CD14-positive monocyte (primary cell): Measurements from ENCODE around the gene DOCK3. TPM values are rescaled to one million over a fixed set of nuclear protein-coding genes. Genes with fewer than 3 reads are reported as not detected.
"Not testable (repeated sequence)": the region's sequence is repeated elsewhere in the genome, so short reads cannot be mapped to it uniquely, and the experiment has no call there.

Experiments used
- DNase-seq, 3 donors: peaks; one replicate each; pipeline ENCODE4 v3.0.0-alpha.2; 2011 to 2022
- H2AFZ ChIP-seq: 2 replicates; pipeline ENCODE4 v1.6.0; 2012; ENCODE audit warnings: mild to moderate bottlenecking, low read depth, low read length, inconsistent platforms; ENCODE audit not compliant: insufficient read depth, poor library complexity, severe bottlenecking
- H3K27ac ChIP-seq, 2 donors: 1 replicate in 1 of 2; 2 replicates in 1 of 2; pipeline ENCODE4 v1.5.1; 2012 to 2013; ENCODE audit warnings: low read length in 2 of 2, control low read depth in 1 of 2, inconsistent platforms in 1 of 2, low read depth in 1 of 2, mild to moderate bottlenecking in 1 of 2
- H3K27me3 ChIP-seq, 2 donors: one replicate each; pipeline versions ENCODE4 v1.6.0 to v1.6.1; 2011 to 2013; ENCODE audit warnings: low read length in 2 of 2; ENCODE audit not compliant: control insufficient read depth in 2 of 2, insufficient read depth in 2 of 2
- H3K36me3 ChIP-seq, 2 donors: replicated peaks in 1 of 2; 1 replicate in 1 of 2; 2 replicates in 1 of 2; pipeline versions ENCODE4 v1.5.1 to v1.6.1; 2012 to 2013; ENCODE audit warnings: low read length in 2 of 2, control low read depth in 1 of 2, inconsistent platforms in 1 of 2, mild to moderate bottlenecking in 1 of 2; ENCODE audit not compliant: insufficient read depth in 2 of 2, control insufficient read depth in 1 of 2
- H3K4me1 ChIP-seq, 2 donors: 1 replicate in 1 of 2; 2 replicates in 1 of 2; pipeline versions ENCODE4 v1.5.1 to v1.6.1; 2012 to 2013; ENCODE audit warnings: low read length in 2 of 2, control low read depth in 1 of 2, inconsistent platforms in 1 of 2, mild to moderate bottlenecking in 1 of 2, moderate library complexity in 1 of 2; ENCODE audit not compliant: insufficient read depth in 2 of 2, control insufficient read depth in 1 of 2
- H3K4me2 ChIP-seq: replicated peaks from 2 replicates; pipeline ENCODE3; 2012; ENCODE audit warnings: low read length, moderate library complexity, mild to moderate bottlenecking; ENCODE audit not compliant: poor library complexity, severe bottlenecking; ENCODE audit errors: extremely low read depth
- H3K4me3 ChIP-seq, 3 experiments: fragments of 200-600 bp in 1 of 3; sonication (generic) in 1 of 3; replicated peaks in 1 of 3; 1 replicate in 2 of 3; 2 replicates in 1 of 3; pipeline ENCODE4 v1.5.1; 2011 to 2013; ENCODE audit warnings: low read length in 3 of 3, mild to moderate bottlenecking in 3 of 3, control low read depth in 2 of 3, low read depth in 2 of 3, inconsistent platforms in 1 of 3, moderate library complexity in 1 of 3
- H3K79me2 ChIP-seq: 2 replicates; pipeline ENCODE4 v1.6.0; 2012; ENCODE audit warnings: mild to moderate bottlenecking, control low read depth, inconsistent platforms, low read length, moderate library complexity; ENCODE audit not compliant: insufficient read depth
- H3K9ac ChIP-seq: 2 replicates; pipeline ENCODE4 v1.6.0; 2017; ENCODE audit warnings: low read length, mild to moderate bottlenecking; ENCODE audit not compliant: insufficient read depth, poor library complexity, severe bottlenecking
- H3K9me3 ChIP-seq, 2 donors: replicated peaks in 1 of 2; 1 replicate in 1 of 2; 2 replicates in 1 of 2; pipeline versions ENCODE4 v1.5.1 to v1.6.1; 2012 to 2013; ENCODE audit warnings: low read length in 2 of 2, control low read depth in 1 of 2; ENCODE audit not compliant: control insufficient read depth in 1 of 2, insufficient read depth in 1 of 2
- H4K20me1 ChIP-seq: 2 replicates; pipeline ENCODE4 v1.6.0; 2012; ENCODE audit warnings: mild to moderate bottlenecking, low read length, control low read depth, moderate library complexity; ENCODE audit not compliant: insufficient read depth
- H3K27ac Mint-ChIP-seq, 7 donors: one replicate each; pipeline ENCODE4 v1.8.0; 2020; ENCODE audit warnings: mild to moderate bottlenecking in 7 of 7, mixed read lengths in 7 of 7, moderate library complexity in 6 of 7, inconsistent platforms in 2 of 7
- H3K27me3 Mint-ChIP-seq, 3 donors: one replicate each; pipeline ENCODE4 v1.8.0; 2021 to 2022; ENCODE audit warnings: low read depth in 3 of 3, mild to moderate bottlenecking in 3 of 3, mixed read lengths in 3 of 3, moderate library complexity in 3 of 3, inconsistent platforms in 1 of 3
- H3K36me3 Mint-ChIP-seq, 2 donors: one replicate each; pipeline ENCODE4 v1.8.0; 2020; ENCODE audit warnings: mixed read lengths in 2 of 2, inconsistent platforms in 1 of 2, mild to moderate bottlenecking in 1 of 2
- H3K4me1 Mint-ChIP-seq: one replicate; pipeline ENCODE4 v1.8.0; 2020; ENCODE audit warnings: mild to moderate bottlenecking, mixed read lengths
- H3K4me3 Mint-ChIP-seq, 2 donors: one replicate each; pipeline ENCODE4 v1.8.0; 2020; ENCODE audit warnings: mild to moderate bottlenecking in 2 of 2, mixed read lengths in 2 of 2, moderate library complexity in 1 of 2
- H3K9me3 Mint-ChIP-seq, 7 donors: one replicate each; pipeline ENCODE4 v1.8.0; 2020 to 2022; ENCODE audit warnings: mixed read lengths in 7 of 7, mild to moderate bottlenecking in 6 of 7, moderate library complexity in 6 of 7, inconsistent platforms in 2 of 7
- CTCF ChIP-seq: fragments of 200-600 bp; IDR thresholded peaks from one replicate; pipeline ENCODE4 v1.8.0; 2022; ENCODE audit warnings: antibody characterized with exemption, mild to moderate bottlenecking
- WGBS: methylation state at CpG from one replicate; pipeline ENCODE4 v1.1.5; 2013; ENCODE audit warnings: missing lambda C conversion rate; ENCODE audit not compliant: insufficient coverage; 5-methylcytosine and 5-hydroxymethylcytosine counted together
- intact Hi-C, 2 donors: fragments of 100-400 bp; cut with micrococcal nuclease; formaldehyde crosslinking; loops; one replicate each; pipeline versions ENCODE4 v1.15.0 to v1.15.1; 2023
- polyA plus RNA-seq, 3 donors: library from polyadenylated mRNA; depleted of rRNA in 1 of 3; unstranded in 2 of 3; stranded (reverse) in 1 of 3; fragments of 300-500 nt in 2 of 3; fragments of >200 nt in 1 of 3; fragmentation: Illumina TruSeq in 2 of 3; gene quantifications; 1 replicate in 2 of 3; 2 replicates in 1 of 3; pipeline ENCODE4 v1.2.3, GENCODE V29; 2012 to 2021

DOCK3 gene
- polyA plus RNA-seq, 3 donors: 0.03 TPM; not detected in 1

DNA sequence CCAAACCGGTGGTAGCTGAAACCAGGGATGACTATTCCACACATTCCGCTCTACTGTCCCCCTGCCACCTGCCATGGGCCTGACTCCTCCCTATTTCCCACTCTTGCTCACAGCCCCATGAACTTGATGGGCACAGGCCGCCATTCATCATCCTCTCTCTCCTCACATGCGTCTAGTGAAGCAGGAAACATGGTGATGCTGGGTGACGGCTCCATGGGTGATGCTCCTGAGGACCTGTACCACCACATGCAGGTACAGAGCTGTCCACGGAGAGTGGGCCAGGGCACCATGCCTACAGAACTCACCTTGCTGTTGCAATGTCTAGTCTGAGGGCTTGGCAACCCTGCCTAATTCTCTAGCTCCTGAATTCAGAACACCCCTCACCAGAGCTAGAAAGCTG lies 687.0 kb downstream of the DOCK3 start:
- no peak overlapping the region for H2AFZ ChIP-seq
- Mint-ChIP-seq H3K4me3 (no peak overlapping the region), H3K27ac (no peak overlapping the region), H3K36me3 (no peaks in the 10 kb centered on the region), H3K9me3 (peaks cover 0 to 4% (median 3%) of the 10 kb centered on the region in 7 donors), H3K4me1 (no peaks in the 10 kb centered on the region), H3K27me3 (peaks cover 0 to 4% (median 3%) of the 10 kb centered on the region in 3 donors)
- 93% methylated on average over 6 of the region's 6 CpGs for WGBS
- no peaks in the 10 kb centered on the region for H3K79me2 ChIP-seq
- intact Hi-C loops: no loop called here
- no peak overlapping the region for H3K9ac ChIP-seq
- H3K27ac ChIP-seq: no peak overlapping the region
- H3K4me2 ChIP-seq: no peak overlapping the region
- H3K36me3 ChIP-seq: no peaks in the 10 kb centered on the region
- H3K4me3 ChIP-seq: no peak overlapping the region
- H3K9me3 ChIP-seq: no peaks in the 10 kb centered on the region
- no peaks in the 10 kb centered on the region for H4K20me1 ChIP-seq
- no peak for DNase-seq
- no peaks in the 10 kb centered on the region for H3K4me1 ChIP-seq
- no peak for TF ChIP-seq CTCF
- no peaks in the 10 kb centered on the region for H3K27me3 ChIP-seq

DNA sequence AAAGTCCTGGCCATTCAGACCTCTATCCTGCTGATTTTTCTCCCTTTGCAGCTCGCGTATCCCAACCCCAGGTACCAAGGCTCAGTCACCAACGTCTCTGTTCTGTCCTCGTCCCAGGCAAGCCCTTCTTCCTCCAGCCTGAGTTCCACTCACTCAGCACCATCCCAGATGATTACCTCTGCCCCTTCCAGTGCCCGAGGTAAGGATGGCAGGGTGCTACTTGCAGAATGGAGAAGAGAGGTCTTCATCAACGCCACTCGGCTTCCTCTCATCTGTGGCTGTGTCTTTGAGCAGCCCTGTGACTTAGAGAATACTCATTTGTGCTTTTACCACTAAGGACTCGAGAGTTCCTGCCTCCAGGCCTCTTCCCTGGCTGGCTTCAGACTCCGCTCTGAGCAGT lies 687.7 kb downstream of the DOCK3 start:
- no peaks in the 10 kb centered on the region for H3K4me1 Mint-ChIP-seq
- no peak for TF ChIP-seq CTCF
- no peaks in the 10 kb centered on the region for H3K9me3 ChIP-seq
- DNase-seq: no peak
- peaks cover 0 to 6% (median 3%) of the 10 kb centered on the region in 7 donors for H3K9me3 Mint-ChIP-seq
- peaks cover 0 to 7% (median 3%) of the 10 kb centered on the region in 3 donors for H3K27me3 Mint-ChIP-seq
- no peak overlapping the region for H3K27ac ChIP-seq
- no peaks in the 10 kb centered on the region for H3K4me1 ChIP-seq
- H3K79me2 ChIP-seq: no peaks in the 10 kb centered on the region
- WGBS: 98% methylated on average over 6 of the region's 9 CpGs
- H2AFZ ChIP-seq: no peak overlapping the region
- H4K20me1 ChIP-seq: no peaks in the 10 kb centered on the region
- H3K36me3 ChIP-seq: no peaks in the 10 kb centered on the region
- no peak overlapping the region for H3K4me3 ChIP-seq
- H3K9ac ChIP-seq: no peak overlapping the region
- H3K4me3 Mint-ChIP-seq: no peak overlapping the region
- no peak overlapping the region for H3K4me2 ChIP-seq
- intact Hi-C loops: no loop called here
- H3K27ac Mint-ChIP-seq: no peak overlapping the region
- H3K27me3 ChIP-seq: no peaks in the 10 kb centered on the region
- no peaks in the 10 kb centered on the region for H3K36me3 Mint-ChIP-seq

GRCh38 chr3:51368276-51368675 lies 693.5 kb downstream of the DOCK3 start:
- peaks cover 0 to 14% (median 3%) of the 10 kb centered on the region in 7 donors for H3K9me3 Mint-ChIP-seq
- intact Hi-C loops, H3K9ac ChIP-seq, H3K27ac Mint-ChIP-seq, H3K4me3 Mint-ChIP-seq, H3K27me3 Mint-ChIP-seq, H3K9me3 ChIP-seq, H3K36me3 ChIP-seq, H3K4me2 ChIP-seq, H3K4me1 ChIP-seq, DNase-seq, H3K4me3 ChIP-seq, H3K4me1 Mint-ChIP-seq, H3K36me3 Mint-ChIP-seq, H3K27ac ChIP-seq, H4K20me1 ChIP-seq, H3K79me2 ChIP-seq, H2AFZ ChIP-seq, H3K27me3 ChIP-seq: not testable (repeated sequence)
- WGBS: 97% methylated on average over 4 of the region's 8 CpGs
